Activated T-cell treated with anti-CD3 and anti-CD28 coated beads, Interleukin-2, amount 50 U/mL, for 24 hours (primary cell): ENCODE results near the gene KIF26A.

Experiments used
- DNase-seq: peaks from one replicate; pipeline ENCODE4 v3.0.0-alpha.2; 2020
- H3K27ac Mint-ChIP-seq: 2 replicates; pipeline ENCODE4 v1.8.0; 2020; ENCODE audit warnings: mild to moderate bottlenecking, mixed read lengths
- H3K27me3 Mint-ChIP-seq: 2 replicates; pipeline ENCODE4 v1.8.0; 2020; ENCODE audit warnings: mixed read lengths
- H3K36me3 Mint-ChIP-seq: 2 replicates; pipeline ENCODE4 v1.8.0; 2020; ENCODE audit warnings: low read depth, mixed read lengths
- H3K4me1 Mint-ChIP-seq: 2 replicates; pipeline ENCODE4 v1.8.0; 2020; ENCODE audit warnings: low read depth, mixed read lengths
- H3K4me3 Mint-ChIP-seq: 2 replicates; pipeline ENCODE4 v1.8.0; 2020; ENCODE audit warnings: mild to moderate bottlenecking, moderate library complexity, mixed read lengths
- H3K9me3 Mint-ChIP-seq: 2 replicates; pipeline ENCODE4 v1.8.0; 2020; ENCODE audit warnings: mixed read lengths

The KIF26A gene

DNA sequence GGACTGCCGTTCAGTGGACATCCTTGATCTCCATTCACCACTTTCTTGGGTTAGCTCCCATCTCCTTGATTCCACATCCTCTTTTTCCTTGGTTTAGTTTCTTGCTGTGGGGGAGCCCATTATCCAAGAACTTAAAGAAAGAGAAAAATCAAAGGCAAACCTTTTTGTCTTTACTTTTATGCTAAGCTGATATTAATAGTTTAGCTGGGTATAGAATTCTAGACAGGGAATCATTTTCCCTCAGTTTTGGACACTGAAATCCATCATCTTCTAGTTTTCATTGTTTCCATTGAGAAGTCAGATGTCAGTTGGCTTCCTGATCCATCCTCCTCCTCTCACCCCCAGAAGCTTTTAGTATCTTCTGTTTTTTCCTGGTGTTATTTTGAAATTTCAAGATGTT lies 8.8 kb upstream of the KIF26A start:
- peaks cover 2% of the 10 kb centered on the region for H3K36me3 Mint-ChIP-seq
- peaks cover 68% of the 10 kb centered on the region for H3K27me3 Mint-ChIP-seq
- H3K4me1 Mint-ChIP-seq, result no peaks in the 10 kb centered on the region
- H3K27ac Mint-ChIP-seq, result no peak overlapping the region
- no peak overlapping the region for H3K4me3 Mint-ChIP-seq
- H3K9me3 Mint-ChIP-seq, result peaks cover 31% of the 10 kb centered on the region
- no peak for DNase-seq

DNA sequence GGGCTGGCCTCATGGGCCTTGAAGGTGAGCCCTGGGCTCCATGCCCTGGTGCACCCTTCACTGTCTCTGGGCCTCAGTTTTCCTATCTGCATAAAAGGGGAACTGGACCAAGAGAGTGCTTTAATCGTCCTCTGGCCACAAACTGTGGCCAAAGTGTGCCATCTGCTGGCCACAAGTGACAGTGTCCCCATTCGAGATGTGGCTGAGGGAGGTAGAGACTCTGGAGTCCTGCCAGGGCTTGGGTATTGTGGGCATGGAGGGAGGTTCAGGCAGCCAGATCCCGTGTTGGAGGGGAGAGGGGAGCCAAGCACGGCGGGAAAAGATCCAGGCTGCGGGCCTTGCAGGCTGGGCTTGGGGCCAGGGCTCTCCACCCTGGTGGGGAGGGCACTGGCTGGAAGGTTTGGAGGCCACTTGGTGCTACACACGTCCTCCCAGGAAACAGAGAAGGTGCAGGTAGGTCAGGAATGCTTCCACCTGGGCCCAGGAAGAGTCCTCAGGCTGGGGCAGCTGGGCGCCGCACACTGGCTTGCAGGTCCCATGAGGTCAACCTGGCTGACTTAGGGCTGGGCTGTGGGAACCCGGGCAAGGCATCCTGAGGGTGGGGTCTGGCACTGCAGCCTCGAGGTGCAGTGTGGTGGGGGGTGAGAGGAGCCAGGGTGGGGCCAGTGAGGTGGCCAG lies 7.3 kb upstream of the KIF26A start:
- H3K4me1 Mint-ChIP-seq, result peaks cover 4% of the 10 kb centered on the region
- H3K27me3 Mint-ChIP-seq, result peaks cover 74% of the 10 kb centered on the region
- DNase-seq, result no peak
- H3K9me3 Mint-ChIP-seq, result peaks cover 22% of the 10 kb centered on the region
- H3K36me3 Mint-ChIP-seq, result peaks cover 2% of the 10 kb centered on the region
- H3K27ac Mint-ChIP-seq, result no peak overlapping the region
- H3K4me3 Mint-ChIP-seq, result no peak overlapping the region

DNA sequence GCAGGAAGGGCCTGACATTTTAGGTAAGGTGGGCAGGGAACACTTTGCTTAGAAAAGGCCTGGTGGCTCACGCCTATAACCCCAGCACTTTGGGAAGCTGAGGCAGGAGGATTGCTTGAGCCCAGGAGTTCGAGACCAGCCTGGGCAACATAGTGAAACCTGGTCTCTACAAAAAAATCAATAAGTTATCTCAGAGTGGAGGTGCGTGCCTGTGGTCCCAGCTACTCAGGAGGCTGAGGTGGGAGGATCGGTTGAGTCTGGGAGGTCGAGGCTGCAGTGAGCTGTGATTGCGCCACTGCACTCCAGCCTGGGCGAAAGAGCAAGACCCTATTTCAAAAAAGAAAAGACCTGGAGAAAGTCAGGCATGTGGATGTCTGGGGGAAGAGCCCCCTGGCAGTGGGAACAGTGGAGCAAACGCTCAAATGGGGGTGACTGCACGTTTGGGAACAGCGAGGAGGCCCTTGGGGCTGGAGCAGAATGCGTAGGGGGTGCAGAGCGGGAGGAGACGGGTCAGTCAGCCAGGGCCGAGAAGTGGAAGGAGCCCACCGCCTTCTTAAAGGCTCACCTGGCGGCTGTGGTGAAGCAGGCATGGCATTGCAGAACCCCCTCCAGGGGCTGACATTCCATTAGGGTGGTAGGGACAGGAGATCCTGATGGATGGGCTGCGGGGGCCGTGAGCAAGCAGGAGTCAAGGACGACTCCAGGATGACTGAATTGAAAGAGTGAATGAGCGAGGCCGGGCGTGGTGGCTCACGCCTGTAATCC lies 6.2 kb upstream of the KIF26A start:
- peaks cover 17% of the 10 kb centered on the region for H3K9me3 Mint-ChIP-seq
- peaks cover 8% of the 10 kb centered on the region for H3K4me1 Mint-ChIP-seq
- peaks cover 73% of the 10 kb centered on the region for H3K27me3 Mint-ChIP-seq
- DNase-seq, result no peak
- peaks cover 2% of the 10 kb centered on the region for H3K36me3 Mint-ChIP-seq
- H3K4me3 Mint-ChIP-seq, result no peak overlapping the region
- no peak overlapping the region for H3K27ac Mint-ChIP-seq

DNA sequence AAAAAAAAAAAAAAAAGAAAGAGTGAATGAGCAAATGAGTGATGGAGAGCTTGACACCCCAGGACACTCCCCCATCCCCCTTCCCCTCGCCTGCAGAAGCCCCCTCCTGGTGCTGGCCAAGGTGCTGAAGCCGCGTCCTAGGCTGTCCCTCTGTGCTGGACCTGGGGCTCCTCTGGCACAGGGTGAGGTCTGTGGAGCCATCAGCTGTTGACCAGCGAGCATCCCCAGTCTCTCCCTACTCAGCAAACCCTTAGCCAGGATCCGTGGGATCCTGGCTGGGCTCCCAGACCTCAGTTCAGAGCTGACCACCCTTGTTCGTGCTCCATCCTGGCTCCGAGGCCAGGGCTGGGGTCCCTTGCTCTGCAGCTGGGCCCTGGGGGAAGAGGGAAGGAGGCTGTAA lies 5.4 kb upstream of the KIF26A start:
- no peak for DNase-seq
- Mint-ChIP-seq H3K9me3 (peaks cover 16% of the 10 kb centered on the region), H3K27me3 (peaks cover 73% of the 10 kb centered on the region), H3K4me3 (no peak overlapping the region), H3K36me3 (peaks cover 2% of the 10 kb centered on the region), H3K27ac (no peak overlapping the region), H3K4me1 (peaks cover 13% of the 10 kb centered on the region)

DNA sequence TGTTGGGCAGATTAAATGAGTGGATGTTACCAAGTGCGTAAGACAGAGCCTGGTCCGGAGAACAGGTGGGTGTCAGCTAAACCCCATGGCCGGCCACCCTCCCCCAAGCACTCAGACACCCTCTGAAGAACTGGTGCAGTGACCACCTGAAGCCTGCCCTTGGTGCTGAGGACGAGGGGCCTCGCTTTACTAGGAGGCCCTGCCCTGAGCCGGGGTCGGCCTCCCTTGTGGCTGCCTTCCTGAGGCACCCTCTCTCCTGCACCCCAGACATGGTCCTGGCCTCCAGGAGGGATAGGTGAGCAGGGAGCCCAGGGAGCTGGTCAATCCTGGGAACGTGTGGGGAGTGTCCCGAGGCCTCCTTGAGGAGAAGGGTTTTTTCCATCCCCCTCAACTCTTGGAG lies 4.9 kb upstream of the KIF26A start:
- H3K27ac Mint-ChIP-seq, result no peak overlapping the region
- H3K4me1 Mint-ChIP-seq, result peaks cover 13% of the 10 kb centered on the region
- H3K4me3 Mint-ChIP-seq, result no peak overlapping the region
- peaks cover 15% of the 10 kb centered on the region for H3K9me3 Mint-ChIP-seq
- no peak for DNase-seq
- H3K36me3 Mint-ChIP-seq, result peaks cover 2% of the 10 kb centered on the region
- H3K27me3 Mint-ChIP-seq, result peaks cover 72% of the 10 kb centered on the region

DNA sequence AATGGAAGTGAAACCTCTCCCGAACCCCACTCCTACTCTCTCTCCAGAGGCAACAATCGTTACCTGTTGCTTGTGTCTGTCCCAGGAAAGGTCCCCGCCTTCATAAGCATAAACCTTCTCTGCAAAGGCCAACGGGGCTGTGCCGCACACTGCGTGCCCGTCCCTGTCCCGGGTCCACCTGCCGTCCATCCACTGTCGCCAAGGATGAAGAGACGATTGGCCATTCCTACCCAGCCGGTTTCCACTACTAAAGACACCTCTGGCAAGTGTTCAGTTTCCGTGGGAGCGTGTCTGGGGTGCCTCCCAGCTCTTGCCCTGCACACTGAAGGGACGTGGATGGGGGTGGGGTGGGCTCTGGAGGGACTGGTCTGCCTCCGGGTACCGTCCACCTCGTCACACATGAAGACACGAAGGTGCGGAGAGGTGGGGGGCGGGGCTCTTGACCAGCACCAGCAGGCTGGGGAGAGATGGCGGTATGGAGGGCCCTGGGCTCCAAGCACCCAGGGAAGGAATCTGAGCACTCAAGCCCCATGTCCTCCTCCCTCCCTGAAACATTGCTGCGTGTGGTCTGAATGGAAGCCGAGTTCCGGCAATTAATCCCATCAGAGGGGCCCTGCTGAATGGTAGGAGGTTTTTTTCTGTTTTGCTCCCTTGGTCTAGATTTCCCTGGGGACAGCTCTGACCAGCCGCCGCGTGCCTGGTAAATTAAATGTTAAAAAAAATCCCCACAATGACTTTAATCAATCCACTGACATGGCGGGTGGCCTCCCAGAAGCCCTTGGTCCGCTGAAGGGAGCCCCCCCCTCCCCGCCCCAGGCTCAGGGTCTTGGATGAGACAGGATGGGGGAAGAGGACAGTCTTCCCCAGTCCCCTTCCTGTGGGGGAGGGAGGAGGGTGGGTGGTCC lies 4.1 kb upstream of the KIF26A start:
- H3K9me3 Mint-ChIP-seq, result peaks cover 10% of the 10 kb centered on the region
- peaks cover 70% of the 10 kb centered on the region for H3K27me3 Mint-ChIP-seq
- no peak for DNase-seq

DNA sequence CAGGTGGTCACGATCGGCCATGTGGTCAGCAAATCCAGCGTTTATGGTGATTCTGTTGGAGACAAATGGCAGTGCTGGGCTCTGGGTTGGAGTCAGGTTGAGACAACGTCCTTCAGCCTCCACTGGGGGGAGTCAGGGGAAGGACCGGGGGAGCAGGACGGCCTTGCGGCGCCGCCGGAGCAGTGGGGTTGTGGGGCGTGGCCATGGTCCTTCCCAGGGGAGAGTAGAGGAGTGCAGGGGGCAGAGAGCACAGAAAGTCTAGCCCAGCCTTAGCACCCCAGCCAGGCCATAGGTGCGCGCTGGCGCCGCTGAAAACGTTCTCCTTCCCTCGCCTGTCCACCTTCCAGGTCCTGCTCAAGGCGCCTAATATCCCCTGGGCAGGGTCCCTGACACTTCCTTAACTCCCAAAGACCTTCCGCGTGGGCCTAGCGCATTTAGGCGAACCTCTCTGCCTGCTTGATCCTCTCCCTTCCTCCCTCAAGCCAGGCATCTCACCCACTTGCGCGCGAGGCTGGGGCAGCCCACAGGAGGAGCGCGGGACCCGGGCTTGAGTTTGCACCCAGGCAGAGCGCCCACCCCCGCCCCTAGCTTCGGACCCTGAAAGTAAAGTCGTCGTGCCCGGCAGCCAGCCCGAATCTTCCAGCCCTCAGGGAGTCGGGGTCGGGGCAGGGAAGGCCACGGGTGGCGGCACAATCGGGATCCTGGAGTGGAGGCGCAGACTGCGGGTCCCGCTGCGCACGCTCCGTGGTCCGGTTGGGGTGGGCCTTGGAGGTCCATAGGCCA lies 3.1 kb upstream of the KIF26A start:
- peaks cover under 1% of the 10 kb centered on the region for H3K9me3 Mint-ChIP-seq
- DNase-seq, result no peak
- H3K4me1 Mint-ChIP-seq, result peaks cover 13% of the 10 kb centered on the region
- H3K36me3 Mint-ChIP-seq, result no peaks in the 10 kb centered on the region
- peaks cover 69% of the 10 kb centered on the region for H3K27me3 Mint-ChIP-seq
- no peak overlapping the region for H3K27ac Mint-ChIP-seq
- H3K4me3 Mint-ChIP-seq, result no peak overlapping the region

More for the DNA sequence above, 4.1 kb upstream of the KIF26A start:
- Mint-ChIP-seq H3K4me1 (peaks cover 13% of the 10 kb centered on the region), H3K4me3 (no peak overlapping the region), H3K36me3 (peaks cover 2% of the 10 kb centered on the region), H3K27ac (no peak overlapping the region)

DNA sequence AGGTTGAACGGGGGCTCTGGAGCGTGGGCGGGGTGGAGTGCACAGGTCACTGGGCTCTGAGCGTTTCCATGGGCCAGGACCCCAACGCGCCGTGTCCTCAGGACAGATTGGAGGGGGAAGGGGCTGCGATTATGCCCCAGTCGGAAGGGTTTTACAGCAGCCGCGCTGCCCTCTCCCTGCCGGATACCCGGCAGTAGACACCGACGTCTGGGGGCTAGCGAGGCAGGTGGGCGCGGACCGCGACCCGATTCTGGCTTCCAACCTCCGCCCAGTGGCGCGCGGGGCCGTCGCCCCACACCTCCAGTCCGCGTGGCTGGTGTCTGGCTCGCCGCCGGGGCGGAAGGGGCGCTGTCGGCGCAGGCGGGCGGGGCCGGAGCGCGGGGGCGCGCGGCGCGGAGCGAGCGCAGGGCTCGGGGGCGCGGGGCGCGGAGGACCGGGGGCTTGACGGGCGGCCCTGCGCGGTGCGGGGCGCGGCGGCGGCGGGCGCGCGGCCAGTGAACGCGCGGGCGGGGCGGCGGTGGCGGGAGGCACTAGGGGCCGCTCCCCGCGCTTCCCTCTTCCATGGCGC lies 2.4 kb upstream of the KIF26A start:
- Mint-ChIP-seq H3K27ac (no peak overlapping the region), H3K4me1 (peaks cover 13% of the 10 kb centered on the region), H3K27me3 (peaks cover 71% of the 10 kb centered on the region), H3K36me3 (no peaks in the 10 kb centered on the region), H3K9me3 (no peaks in the 10 kb centered on the region), H3K4me3 (no peak overlapping the region)
- peak; percentile 54 for DNase-seq

DNA sequence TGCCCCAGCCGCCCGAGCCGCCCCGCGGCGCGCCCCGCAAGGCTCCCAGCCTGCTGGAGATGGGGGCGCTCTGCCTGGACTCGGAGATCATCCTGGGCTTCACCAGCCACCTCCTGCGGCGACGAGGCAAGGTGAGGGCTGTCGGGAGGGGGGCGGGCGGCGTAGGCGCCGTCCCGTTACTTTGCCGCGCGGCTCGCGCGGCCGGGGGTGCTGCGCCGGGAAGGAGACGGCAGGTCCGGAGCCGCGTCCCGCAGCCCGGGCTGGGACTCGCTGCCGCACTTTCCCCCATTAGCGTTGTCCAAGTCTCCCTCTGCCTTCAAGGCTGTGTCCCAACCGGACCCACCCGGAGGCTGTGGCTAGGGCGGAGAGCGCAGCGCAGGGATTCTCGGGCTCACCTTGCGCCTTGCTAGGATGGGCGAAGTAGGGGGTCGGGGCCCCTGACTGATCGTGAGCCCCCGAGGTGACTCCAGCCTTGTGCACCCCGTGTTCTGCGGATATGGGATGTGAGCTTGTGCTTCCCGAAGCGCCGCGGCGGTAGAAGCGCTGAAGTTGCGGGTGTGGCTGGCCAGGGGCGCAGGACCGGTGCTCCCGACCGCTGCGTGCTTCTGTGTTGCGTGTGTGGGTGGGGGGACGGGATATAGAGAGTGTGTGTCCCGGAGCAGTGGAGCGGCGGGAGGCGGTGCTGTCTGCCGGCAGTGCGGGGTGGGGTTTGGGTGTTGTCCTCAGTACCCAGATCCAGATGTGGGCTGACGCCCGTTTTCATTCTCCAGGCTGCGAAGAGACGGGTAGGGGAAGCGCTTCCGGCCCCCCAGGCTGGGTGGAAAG lies 1.7 kb upstream of the KIF26A start:
- peaks cover 68% of the 10 kb centered on the region for H3K27me3 Mint-ChIP-seq
- peak overlapping the region; percentile 52 for H3K4me3 Mint-ChIP-seq
- peaks cover 13% of the 10 kb centered on the region for H3K4me1 Mint-ChIP-seq
- no peaks in the 10 kb centered on the region for H3K36me3 Mint-ChIP-seq
- H3K9me3 Mint-ChIP-seq, result no peaks in the 10 kb centered on the region
- H3K27ac Mint-ChIP-seq, result no peak overlapping the region
- peak; percentile 48 for DNase-seq

DNA sequence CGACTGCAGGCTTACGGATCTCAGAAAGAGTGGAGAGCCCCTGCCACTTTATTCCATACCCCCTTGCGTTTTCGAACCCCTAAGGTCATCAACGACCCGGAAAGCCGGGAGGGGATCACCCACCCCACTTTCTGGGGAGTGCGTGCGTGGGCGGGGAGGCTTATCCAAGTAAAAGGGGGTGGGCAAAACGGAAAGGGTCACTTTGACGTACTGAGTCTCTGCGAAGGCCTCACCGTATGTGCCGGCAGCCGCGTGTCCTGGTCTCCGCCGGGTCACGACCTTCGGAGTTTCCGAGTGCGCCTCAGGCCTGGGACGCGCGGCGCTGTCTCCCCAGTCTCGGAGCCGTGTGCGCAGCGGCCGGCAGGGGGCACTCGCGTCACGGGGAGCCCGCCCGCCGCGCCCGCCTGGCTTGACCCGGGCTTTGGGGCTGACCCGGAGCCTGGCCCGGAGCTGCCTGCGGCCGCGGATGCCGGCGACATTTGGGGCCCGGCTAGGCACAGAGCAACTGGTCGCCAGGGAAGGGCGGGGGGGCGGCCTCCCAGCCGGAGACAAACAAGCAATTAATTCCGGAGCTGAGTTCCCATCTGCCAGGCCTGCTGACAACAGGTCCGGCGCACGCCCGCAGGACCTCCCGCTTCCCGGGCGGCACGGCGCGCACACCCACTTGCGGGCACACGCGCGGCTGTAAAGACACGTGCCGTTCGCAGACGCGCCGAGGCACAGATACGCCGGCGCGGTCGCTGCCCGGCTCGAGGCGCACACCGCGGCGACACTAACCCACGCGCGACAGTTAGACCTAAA lies 890 bp upstream of the KIF26A start:
- no peaks in the 10 kb centered on the region for H3K36me3 Mint-ChIP-seq
- H3K27me3 Mint-ChIP-seq, result peaks cover 60% of the 10 kb centered on the region
- H3K27ac Mint-ChIP-seq, result no peak overlapping the region
- H3K4me1 Mint-ChIP-seq, result peaks cover 13% of the 10 kb centered on the region
- no peaks in the 10 kb centered on the region for H3K9me3 Mint-ChIP-seq
- DNase-seq, result peak; percentile 83
- peak overlapping the region; percentile 52 for H3K4me3 Mint-ChIP-seq

DNA sequence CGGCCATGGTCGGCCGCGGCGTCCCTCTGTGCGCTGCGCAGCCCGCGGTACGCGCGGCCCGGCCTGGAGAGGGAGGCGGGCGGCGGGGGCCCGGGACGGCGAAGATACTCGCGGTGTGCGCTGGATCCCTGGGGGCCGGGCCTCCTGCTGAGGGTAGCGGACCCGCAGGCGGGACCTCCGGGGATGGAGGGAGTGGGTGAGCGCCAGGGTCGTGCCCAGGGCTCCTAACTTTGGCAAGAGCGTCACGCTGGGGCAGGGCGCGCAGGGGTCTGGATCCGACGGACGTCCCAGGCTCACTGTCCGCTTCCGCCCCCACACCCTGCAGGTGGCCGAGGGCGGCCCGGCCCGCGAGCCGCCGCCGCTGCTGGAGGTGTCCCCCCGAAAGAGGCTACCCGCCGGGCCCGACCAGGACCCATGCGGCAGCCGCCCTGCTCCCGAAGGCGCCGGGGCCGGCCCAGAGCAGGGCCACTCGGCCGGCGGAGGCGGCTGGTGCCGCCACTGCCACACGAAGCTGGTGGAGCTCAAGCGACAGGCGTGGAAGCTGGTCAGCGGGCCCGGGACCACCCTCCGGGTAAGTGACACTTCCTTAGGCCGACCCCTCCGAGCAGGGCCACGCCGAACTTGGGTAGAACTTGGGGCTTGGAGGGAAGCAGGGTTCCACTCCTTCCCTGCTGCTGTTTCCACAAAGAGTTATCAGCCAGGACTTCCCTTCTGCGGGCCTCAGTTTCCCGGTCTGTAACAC lies 502 bp downstream of the KIF26A start:
- no peaks in the 10 kb centered on the region for H3K36me3 Mint-ChIP-seq
- H3K4me3 Mint-ChIP-seq, result peak overlapping the region; percentile 42
- DNase-seq, result no peak
- H3K4me1 Mint-ChIP-seq, result peaks cover 13% of the 10 kb centered on the region
- H3K27me3 Mint-ChIP-seq, result peaks cover 49% of the 10 kb centered on the region
- H3K27ac Mint-ChIP-seq, result no peak overlapping the region
- H3K9me3 Mint-ChIP-seq, result no peaks in the 10 kb centered on the region
